Measurements from ENCODE around the gene ELP1.
A peak's percentile ranks its signal among the peaks of the same experiment; 100 is the strongest.
"Not testable (repeated sequence)": the region's sequence is repeated elsewhere in the genome, so short reads cannot be mapped to it uniquely, and the experiment has no call there.

Gene ELP1

GRCh38 chr9:108889649-108890067, 44.3 kb downstream of the ELP1 start:
- TF ChIP-seq, protein P1, sequence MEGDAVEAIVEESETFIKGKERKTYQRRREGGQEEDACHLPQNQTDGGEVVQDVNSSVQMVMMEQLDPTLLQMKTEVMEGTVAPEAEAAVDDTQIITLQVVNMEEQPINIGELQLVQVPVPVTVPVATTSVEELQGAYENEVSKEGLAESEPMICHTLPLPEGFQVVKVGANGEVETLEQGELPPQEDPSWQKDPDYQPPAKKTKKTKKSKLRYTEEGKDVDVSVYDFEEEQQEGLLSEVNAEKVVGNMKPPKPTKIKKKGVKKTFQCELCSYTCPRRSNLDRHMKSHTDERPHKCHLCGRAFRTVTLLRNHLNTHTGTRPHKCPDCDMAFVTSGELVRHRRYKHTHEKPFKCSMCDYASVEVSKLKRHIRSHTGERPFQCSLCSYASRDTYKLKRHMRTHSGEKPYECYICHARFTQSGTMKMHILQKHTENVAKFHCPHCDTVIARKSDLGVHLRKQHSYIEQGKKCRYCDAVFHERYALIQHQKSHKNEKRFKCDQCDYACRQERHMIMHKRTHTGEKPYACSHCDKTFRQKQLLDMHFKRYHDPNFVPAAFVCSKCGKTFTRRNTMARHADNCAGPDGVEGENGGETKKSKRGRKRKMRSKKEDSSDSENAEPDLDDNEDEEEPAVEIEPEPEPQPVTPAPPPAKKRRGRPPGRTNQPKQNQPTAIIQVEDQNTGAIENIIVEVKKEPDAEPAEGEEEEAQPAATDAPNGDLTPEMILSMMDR (IDR thresholded peaks at IDR 0.05; ENCODE audit: unreplicated experiment in 3 of 3), result peak in 1 of 3 experiments; percentile 17
- Mint-ChIP-seq H3K36me3 (ENCODE audit: low read depth) (peaks cover 69% of the 10 kb centered on the region), H3K4me1 (peaks cover 6% of the 10 kb centered on the region), H3K4me3 (no peak overlapping the region), H3K27me3 (ENCODE audit: low read depth) (no peaks in the 10 kb centered on the region), H3K9me3 (peaks cover 2% of the 10 kb centered on the region), H3K27ac (no peak overlapping the region)

- not testable (repeated sequence) for H3K4me3 Mint-ChIP-seq; H3K27me3 Mint-ChIP-seq (ENCODE audit: low read depth); H3K9me3 Mint-ChIP-seq; H3K4me1 Mint-ChIP-seq
- H3K36me3 Mint-ChIP-seq (ENCODE audit: low read depth), result peaks cover 69% of the 10 kb centered on the region
- peak overlapping the region; percentile 44 to 63 (median 58) for H3K27ac Mint-ChIP-seq
Measured at GRCh38 chr9:108886594-108887271, 47.2 kb downstream of the ELP1 start.

- H3K27ac Mint-ChIP-seq, result peak overlapping the region; percentile 44 to 63 (median 58)
- peaks cover 2% of the 10 kb centered on the region for H3K9me3 Mint-ChIP-seq
- peak overlapping the region in 1 of 3 experiments; percentile 4 for H3K4me3 Mint-ChIP-seq
- peaks cover 63% of the 10 kb centered on the region for H3K36me3 Mint-ChIP-seq (ENCODE audit: low read depth)
- no peaks in the 10 kb centered on the region for H3K27me3 Mint-ChIP-seq (ENCODE audit: low read depth)
- TF ChIP-seq, protein P1 (IDR thresholded peaks at IDR 0.05; ENCODE audit: unreplicated experiment in 3 of 3), result no peak
- peaks cover 6% of the 10 kb centered on the region for H3K4me1 Mint-ChIP-seq
Measured at GRCh38 chr9:108885643-108886348, 48.1 kb downstream of the ELP1 start.

- Mint-ChIP-seq H3K36me3 (ENCODE audit: low read depth) (peaks cover 65% of the 10 kb centered on the region), H3K27me3 (ENCODE audit: low read depth) (no peaks in the 10 kb centered on the region), H3K4me1 (peaks cover 6% of the 10 kb centered on the region)
Measured at GRCh38 chr9:108884701-108885100, 49.2 kb downstream of the ELP1 start.

GRCh38 chr9:108883085-108883484, 50.8 kb downstream of the ELP1 start:
- peaks cover 67% of the 10 kb centered on the region for H3K36me3 Mint-ChIP-seq (ENCODE audit: low read depth)
- peaks cover 6% of the 10 kb centered on the region for H3K4me1 Mint-ChIP-seq
- no peak overlapping the region for H3K27ac Mint-ChIP-seq

More at GRCh38 chr9:108884701-108885100, 49.2 kb downstream of the ELP1 start:
- TF ChIP-seq, protein P1 (IDR thresholded peaks at IDR 0.05; ENCODE audit: unreplicated experiment in 3 of 3), result no peak
- no peak overlapping the region for H3K4me3 Mint-ChIP-seq
- H3K9me3 Mint-ChIP-seq, result peaks cover 2% of the 10 kb centered on the region
- no peak overlapping the region for H3K27ac Mint-ChIP-seq

More at GRCh38 chr9:108883085-108883484, 50.8 kb downstream of the ELP1 start:
- Mint-ChIP-seq H3K4me3 (no peak overlapping the region), H3K9me3 (peaks cover 2% of the 10 kb centered on the region), H3K27me3 (ENCODE audit: low read depth) (no peaks in the 10 kb centered on the region)
- TF ChIP-seq, protein P1 (IDR thresholded peaks at IDR 0.05; ENCODE audit: unreplicated experiment in 3 of 3), result no peak

All from nephron (organoid).